ENCODE data around the gene CD200.

DNA sequence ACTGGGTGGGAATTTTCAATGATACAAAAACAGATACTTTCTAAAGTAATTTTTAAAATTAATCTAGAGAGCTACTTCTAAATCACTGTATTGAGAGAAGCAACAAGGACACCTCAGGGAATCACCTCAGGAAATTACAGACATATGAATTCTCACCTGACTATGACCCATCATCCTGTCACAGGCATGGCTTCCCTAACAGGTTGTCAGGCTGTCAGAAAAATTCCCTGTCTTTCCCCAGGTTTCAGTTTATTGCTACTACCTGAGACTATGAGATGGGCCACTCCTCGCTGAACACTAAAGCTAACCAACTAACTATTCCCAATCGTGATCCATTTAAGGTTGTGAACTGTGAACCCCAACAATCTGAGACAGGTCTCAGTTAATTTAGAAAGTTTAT, 66.1 kb downstream of the CD200 start:
- TF ChIP-seq CTCF (IDR thresholded peaks at IDR 0.05) (no peak), POLR2A (IDR thresholded peaks at IDR 0.05) (no peak)

Measured in right lobe of liver (tissue), 4 donors.